Measurements from ENCODE around the gene TNXB.
"Not testable (repeated sequence)": the region's sequence is repeated elsewhere in the genome, so short reads cannot be mapped to it uniquely, and the experiment has no call there.

TNXB gene

DNA sequence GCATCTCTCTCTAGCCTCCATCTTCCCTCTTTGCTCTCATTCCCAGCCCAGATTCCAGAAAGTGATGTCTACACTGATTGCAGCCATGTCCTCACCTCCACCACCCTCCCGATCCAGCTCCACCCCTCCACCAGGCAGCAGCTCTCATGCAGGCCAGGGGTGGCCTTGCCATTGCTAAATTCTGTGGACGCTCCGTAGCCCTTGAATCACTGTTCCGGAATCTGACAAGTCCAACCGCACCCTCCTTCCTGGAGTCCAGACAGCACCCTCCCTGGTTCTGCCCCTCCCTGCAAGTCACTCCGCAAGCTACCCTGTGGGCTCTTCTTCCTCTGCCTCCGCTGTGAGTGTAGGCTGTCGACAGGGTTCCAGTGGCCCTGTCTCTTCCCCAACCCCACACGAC, 26.2 kb downstream of the TNXB start:
- DNase-seq, result no peak

DNA sequence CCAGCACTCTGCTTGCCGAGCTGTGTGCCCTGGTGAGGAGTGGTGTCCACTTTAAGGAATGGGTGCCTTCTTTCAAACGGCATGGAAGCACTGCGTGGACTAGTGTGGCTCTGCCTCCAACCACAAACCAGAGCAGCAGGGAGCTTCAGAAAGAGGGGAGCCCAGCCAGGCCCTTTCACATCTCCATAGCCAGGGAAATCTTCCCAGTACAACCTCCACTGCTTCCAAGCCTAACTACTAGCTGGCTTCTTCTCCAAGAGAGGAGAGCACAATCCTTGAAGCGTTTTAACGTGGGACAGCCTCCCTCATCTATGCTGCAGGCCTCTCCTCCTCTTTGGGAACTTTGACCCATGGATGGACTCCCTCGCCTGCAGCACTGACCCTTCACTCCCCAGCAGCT, 26.7 kb downstream of the TNXB start:
- DNase-seq, result no peak

DNA sequence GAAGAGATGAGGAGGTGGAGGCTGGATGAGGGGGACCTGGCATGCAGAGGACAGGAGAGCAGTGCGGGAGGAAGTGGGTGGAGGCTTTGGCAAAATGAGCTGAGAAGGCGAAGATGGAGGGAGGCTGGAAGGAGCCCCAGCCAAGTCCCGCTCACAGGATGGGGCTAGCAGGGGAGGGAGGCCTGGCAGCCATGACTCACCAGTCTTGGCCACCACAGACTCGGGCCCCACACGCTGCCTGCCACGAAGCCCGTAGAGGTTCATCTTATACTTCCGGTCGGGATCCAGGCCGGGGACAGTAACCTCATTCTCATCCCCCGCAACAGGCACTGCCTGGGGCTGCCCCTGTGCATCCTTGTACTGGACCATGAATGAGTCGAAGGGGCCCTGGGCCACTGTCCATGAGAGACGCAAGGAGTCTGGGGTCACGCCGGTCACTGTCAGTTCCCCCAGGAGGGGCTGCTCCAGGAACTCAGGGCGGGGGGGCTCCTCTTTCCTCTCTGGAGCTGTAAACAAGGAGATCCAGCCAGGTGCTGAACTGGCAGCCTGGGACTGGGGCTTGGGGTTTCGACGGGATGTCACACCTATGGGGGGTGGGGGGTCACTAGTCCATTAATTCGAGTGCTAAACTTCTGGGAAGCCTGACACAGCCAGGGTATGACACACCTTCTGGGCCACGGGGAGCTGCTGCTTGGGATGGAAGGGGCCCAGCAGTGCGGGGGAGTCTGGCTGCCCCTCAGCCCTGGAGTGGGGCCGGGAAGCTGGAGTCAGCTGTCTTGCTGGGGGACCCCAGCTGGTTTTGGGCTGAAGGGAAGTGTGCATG, 27.8 kb downstream of the TNXB start:
- no peak for DNase-seq

DNA sequence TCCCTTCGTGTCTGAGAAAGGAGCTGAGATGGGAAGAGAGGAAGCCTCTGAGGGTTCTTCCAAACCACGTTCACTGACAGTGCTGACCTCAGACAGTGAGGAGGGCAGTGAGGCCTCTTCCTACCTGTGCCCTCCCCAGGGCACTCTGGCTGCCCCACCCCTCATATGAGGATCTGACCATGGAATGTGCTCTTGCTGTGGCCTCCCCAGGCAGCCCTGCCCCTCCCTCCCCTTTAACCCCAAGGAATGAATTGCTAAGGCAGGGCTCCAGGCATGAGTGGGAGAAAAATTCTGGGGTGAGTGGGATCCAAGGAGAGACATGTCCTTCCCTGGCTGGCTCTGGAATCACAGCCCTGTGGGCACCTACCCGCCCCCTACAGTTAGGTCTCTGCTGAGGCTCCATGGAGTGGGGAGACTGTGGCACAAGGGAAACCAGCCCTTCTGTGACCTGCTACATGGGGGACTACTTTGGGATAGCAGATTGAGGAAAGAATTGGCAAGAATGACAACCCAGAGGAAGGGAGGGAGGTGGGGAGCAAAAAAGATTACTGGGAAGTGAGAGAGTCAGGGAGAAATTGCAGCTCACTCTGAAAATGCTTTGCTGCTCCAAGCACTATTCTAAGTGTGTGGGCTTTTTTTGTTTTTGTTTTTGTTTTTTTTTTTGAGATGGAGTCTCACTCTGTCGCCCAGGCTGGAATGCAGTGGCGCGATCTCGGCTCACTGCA, 29.4 kb downstream of the TNXB start:
- no peak for DNase-seq

DNA sequence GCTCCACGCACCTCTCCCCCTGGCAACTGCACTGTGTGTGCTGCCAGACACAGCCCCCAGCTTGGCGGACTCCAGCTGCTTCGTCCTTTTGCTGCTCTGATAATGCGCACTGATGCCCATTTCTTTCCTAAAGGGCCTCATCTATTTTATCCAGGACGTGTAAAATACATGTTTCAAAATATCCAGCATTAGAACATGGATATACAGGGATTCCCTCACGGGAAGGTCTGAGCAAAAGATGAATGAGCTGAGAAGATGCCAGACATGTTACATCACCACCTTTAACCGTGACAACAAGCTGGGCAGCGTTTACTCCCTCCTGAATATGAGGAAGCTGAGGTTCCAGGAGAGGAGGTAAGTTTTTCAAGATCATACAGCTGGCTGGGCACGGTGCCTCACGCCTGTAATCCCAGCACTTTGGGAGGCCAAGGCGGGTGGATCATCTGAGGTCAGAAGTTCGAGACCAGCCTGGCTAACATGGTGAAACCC, 32.8 kb downstream of the TNXB start:
- DNase-seq, result no peak

DNA sequence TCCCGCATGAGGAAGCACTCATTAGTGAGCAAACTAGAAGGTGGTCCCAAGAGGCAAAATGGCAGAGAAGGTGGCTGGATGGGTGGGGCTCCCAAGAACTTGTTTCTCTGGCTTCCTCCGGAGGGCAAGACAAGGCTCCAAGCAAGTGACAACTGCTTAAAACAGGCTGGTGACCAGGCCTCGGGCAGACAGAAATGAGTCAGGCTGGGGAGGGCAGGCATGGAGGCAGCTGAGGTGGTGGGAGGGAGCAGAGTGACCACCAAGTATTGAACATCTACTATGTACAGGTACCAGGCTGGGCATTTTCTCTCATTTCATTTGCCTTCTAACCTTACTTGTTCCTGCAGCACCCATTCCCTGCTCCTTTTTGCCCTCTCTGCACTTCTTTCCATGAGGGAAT, 33.4 kb downstream of the TNXB start:
- no peak for DNase-seq

DNA sequence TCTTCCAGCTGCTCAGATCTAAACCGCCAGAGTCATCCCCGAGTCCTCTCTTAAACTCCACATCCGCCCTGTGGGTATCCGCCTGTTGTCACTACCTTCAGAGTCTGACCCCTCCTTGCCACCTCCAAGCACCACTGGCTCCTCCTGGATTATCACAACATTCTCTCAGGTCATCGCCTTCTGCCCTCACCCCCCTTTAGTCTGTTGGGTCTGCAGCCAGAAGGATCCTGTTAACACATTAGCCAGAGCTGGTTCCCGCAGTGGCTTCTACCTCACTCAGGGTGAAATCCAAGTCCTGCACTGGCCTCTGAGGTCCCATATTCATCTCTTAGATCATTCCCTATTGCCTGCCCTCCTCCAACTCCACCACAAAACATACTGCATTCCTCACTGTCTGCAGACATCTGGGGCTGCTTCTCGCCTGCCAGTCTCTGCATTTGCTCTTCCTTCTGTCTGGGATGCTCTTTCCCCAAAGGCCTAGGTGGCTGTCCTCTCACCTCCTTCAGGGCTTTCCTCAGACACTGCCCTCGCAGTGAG, 34.1 kb downstream of the TNXB start:
- no peak for DNase-seq

DNA sequence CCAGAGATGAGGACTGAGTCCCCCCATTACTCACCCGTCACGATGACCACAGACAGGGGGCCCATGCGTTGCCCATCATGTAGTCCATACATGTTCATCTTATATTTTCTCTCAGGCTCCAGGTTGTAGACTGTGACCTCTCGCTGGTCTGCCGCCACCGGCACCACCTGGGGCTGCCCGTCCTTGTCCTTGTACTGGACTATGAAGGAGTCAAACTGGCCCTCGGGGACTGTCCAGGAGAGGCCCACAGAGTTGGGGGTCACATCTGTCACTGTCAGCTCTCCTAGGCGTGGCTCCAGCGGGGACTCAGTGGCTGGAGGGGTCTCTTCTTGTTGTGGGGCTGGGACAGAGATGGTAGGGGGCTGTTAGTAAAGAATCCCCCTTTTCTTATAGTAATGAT, 35.5 kb downstream of the TNXB start:
- DNase-seq, result no peak

DNA sequence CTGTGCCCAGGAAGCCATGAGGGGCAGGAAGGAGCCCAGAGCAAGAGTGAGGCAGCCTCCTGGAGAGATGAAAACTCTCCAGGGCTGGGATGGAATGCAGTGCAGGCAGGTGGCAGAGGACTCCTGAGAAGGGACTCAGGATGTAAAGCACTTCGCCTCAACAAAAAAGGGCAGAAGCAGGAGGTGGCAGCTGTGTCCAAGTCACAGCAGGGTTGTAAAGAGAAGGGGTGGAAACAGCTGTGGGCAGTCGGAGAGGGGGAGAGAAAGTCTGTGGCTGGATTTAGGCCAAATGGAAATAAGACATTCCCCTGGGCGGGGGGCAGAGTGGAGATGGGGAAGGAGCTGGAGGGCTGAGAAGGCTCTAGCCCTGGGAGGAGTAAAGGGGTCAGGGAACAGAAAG, 36.0 kb downstream of the TNXB start:
- no peak for DNase-seq

DNA sequence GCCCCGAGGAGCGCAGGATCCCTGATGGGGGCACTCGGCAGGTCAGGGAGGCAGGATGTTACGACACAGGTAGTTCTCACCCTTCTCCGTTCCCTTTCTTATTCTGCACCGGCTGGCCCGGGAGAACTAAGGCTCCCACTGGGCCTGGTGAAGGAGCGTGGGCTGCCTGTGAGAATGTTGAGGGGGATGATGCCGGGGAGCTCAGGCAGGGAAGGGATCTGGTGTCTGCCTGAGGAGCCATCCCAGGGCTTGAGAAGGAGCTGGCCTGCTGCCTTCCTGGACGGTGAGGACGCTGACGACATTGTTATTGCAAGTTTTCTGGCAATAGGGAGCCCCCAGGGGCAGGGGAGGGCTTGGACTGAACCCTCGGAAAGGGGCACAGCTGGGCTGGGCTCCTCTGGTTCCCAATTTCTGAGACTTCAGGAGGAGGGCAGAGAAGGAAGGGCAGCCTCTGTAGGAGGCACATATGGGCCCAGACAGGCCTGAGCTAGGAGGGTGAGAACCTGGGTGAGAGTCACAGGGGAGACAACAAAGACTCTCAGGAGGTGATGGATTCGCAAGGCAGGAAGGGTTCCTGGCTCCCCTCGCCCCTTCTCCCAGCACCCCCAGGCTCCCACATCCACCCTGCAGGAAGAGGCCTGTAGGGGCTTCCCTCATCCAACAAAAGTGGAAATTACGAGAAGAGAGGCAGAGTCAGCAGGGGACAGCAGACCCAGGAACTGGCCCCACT, 38.2 kb downstream of the TNXB start:
- DNase-seq, result no peak

DNA sequence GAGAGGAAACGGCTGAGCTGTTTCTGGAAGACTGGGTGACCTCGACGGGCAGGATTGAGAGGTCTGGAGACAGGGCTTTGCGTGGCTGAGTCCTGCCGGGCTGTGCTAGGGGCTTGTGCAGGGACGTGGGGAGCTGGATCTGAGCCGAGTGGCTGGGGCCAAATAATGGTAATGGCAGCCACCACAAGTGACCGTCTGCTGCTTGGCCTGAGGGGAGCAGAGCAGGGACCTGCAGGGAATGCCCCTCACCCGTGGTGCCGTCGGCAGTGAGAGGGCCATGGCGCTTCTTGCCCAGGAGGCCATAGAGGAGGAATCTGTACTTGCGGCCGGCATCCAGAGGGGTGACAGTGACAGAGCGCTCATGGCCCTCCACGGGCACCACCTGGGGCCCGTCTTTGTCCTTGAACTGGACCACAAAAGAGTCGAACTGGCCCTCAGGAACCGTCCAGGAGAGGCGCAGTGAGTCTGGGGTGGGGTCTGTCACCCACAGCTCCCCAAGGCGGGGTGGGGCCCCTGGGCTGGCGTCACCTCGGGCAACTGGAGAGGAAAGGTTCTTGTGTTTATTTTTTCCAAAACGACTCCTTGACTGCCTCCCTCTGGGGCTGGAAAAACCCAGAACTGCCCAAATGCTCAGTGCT, 39.1 kb downstream of the TNXB start:
- DNase-seq, result no peak

DNA sequence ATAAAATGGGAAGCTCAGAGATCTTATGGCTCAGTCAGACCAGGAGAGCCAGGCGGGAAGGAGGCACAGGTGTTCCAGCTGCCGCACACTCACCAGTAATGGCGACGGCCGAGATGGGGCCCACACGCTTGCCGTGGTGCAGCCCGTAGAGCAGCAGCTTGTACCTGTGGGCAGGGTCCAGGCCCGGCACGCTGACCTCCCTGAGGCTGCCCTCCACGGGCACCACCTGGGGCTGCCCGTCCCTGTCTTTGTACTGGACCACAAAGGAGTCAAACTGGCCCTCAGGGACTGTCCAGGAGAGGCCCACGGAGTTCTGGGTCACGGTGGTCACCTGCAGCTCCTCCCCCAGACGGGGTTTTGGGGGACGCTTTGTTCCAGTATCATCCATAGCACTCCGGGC, 39.7 kb downstream of the TNXB start:
- DNase-seq, result no peak

DNA sequence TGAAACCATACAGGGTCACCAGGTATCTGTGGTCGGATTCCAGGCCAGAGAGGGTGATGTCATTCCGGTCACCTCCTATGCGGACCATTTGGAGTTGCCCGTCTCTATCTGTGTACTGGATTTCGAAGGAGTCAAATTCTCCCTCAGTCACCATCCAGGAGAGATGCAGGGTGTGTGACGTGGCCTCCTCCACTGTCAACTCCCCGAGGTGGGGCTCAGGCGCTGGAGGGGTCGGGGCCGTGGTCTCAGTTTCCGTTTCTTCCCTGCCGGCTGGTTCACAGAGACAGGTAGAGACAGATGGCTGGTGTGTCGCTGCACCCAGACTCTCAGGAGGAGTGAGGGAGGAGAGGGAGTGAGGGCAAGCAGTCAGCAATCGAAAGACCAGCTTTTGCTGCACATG, 40.3 kb downstream of the TNXB start:
- DNase-seq, result no peak

DNA sequence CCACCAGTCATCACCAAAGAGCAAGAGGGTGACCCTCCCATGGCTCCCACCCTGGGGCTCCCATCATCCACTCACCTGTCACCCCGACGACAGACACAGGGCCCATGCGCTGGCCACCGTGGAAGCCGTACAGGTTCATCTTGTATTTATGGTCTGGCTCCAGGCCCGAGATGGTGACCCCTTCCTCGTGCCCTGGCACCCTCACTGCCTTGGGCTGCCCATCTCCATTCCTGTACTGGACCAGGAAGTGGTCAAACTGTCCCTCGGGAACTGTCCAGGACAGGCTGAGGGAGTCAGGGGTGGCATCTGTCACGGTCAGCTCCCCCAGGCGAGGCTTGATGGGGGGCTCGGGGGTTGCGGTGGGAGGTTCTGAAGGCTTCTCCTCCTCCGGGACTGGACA, 40.8 kb downstream of the TNXB start:
- not testable (repeated sequence) for DNase-seq

DNA sequence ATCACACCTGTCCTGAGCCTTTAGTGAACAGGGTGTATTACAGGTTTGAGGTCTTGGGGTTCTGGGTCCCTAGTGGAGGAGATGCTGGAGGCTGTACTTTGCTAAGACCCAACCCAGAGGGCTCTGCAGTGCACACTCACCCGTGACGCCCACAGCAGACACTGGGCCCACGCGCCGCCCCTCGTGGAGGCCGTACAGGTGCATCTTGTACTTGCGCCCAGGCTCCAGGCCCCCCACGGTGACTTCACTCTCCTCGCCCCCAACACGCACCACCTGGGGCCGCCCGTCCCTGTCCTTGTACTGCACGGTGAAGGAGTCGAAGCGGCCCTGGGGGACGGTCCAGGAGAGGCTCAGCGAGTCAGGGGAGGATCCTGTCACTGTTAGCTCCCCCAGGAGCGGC, 41.6 kb downstream of the TNXB start:
- DNase-seq, result not testable (repeated sequence)

DNA sequence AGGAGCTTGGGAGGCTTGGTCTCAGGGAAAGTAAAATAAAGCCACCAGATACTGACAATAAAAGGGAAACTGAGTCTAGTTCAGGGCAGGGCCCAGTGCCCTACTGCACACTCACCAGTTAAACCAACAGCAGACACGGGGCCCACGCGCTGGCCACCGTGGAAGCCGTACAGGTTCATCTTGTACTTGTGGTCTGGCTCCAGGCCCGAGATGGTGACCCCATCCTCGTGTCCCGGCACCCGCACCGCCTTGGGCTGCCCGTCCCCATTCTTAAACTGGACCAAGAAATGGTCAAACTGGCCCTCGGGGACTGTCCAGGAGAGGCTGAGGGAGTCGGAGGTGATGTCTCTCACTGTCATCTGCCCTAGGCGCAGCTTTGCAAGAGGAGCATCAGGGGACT, 44.4 kb downstream of the TNXB start:
- DNase-seq, result no peak

DNA sequence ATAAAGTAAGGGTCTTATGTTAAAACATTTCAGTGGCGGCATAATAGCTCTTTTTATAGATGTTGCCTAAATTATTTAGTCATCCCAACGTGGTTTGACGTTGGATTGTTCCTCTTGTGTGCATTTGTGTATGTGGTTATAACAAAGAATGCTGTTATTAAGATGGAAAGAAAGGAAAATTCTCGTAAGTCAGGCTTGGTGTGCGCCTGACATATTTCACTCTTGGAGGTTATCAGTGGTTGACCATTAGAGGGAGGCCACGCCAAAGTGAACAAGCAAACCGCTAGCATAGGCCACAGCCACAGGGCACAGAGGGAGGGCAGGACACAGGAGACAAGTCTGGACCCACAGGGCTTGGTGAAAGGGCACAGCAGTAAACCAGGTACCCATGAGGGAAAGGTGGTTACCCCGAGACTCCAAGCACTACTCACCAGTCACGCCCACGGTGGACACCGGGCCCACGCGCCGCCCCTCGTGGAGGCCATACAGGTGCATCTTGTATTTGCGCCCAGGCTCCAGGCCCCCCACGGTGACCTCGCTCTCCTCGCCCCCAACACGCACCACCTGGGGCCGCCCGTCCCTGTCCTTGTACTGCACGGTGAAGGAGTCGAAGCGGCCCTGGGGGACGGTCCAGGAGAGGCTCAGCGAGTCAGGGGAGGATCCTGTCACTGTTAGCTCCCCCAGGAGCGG, 48.0 kb downstream of the TNXB start:
- no peak for DNase-seq

DNA sequence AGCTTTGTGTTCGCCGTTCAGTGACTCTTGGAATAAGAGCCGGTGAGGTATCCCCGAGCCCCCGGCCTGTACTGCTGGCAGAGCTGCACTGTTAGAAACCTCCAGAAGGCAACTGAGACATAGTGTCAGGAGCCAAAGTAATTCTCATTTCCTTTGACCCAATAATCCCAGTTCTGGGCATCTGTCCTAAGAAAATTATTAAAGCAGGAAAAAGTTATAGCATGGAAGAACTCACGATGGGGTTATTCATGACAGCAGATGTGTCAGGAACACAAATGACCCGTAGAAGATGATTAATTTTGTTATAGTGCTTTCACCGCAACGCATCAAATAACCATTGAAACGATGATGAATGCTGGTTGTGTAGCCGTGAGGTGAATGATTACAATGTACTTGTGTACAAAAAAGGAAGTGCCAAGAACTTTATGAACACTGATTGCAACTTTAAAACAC, 50.6 kb downstream of the TNXB start:
- no peak for DNase-seq

DNA sequence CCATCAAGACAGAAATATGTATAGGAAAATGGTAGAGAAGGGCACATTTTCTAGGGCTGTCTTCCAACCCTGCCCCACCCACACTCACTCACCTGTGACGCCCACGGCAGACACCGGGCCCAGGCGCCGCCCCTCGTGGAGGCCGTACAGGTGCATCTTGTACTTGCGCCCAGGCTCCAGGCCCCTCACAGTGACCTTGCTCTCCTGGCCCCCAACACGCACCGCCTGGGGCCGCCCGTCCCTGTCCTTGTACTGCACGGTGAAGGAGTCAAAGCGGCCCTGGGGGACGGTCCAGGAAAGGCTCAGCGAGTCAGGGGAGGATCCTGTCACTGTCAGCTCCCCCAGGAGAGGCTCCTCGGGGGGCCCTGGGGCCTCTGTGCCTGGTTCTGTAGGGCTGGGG, 51.2 kb downstream of the TNXB start:
- no peak for DNase-seq

DNA sequence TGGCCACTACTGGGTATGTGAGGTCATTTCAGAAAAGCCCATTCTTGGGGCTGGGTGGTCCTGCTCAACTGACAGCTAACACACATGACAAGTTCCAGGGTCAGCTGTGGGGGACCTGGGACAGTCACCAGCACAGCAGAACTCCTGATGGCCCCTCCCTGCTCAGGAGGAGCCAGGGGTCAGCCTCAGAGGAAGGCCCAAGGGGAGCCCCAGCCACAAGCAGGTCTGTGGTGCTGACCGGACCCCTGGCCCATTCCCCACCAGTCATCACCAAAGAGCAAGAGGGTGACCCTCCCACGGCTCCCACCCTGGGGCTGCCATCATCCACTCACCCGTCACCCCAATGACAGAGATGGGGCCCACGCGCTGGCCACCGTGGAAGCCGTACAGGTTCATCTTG, 52.9 kb downstream of the TNXB start:
- no peak for DNase-seq

DNA sequence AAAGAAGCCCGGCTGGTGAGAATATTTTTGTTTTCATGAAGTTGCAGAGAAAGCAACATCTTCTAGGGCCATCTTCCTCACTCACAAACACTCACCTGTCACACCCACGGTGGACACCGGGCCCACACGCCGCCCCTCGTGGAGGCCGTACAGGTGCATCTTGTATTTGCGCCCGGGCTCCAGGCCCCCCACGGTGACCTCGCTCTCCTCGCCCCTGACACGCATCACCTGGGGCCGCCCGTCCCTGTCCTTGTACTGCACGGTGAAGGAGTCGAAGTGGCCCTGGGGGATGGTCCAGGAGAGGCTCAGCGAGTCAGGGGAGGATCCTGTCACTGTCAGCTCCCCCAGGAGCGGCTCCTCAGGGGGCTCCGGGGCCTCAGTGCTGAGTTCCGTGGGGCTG, 53.4 kb downstream of the TNXB start:
- DNase-seq, result not testable (repeated sequence)

DNA sequence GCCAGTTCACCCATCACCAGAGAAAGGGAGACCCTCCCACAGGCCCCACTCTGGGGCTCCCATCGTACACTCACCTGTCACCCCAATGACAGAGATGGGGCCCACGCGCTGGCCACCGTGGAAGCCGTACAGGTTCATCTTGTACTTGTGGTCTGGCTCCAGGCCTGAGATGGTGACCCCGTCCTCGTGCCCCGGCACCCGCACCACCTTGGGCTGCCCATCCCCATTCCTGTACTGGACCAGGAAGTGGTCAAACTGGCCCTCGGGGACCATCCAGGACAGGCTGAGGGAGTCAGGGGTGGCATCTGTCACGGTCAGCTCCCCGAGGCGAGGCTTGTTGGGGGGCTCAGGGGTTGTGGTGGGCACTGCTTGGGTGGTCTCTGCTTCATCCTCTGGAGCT, 55.8 kb downstream of the TNXB start:
- DNase-seq, result not testable (repeated sequence)
